Endothelial cell of hepatic sinusoid (primary cell): ENCODE measurements around the gene UBA1.
"Not testable (repeated sequence)": the region's sequence is repeated elsewhere in the genome, so short reads cannot be mapped to it uniquely, and the experiment has no call there.

Experiments used
- in situ Hi-C: cut with HindIII; loops from 2 replicates; pipeline ENCODE4 v1.10.0; 2017; ENCODE audit warnings: low sequenced_read_pairs

The UBA1 gene

DNA sequence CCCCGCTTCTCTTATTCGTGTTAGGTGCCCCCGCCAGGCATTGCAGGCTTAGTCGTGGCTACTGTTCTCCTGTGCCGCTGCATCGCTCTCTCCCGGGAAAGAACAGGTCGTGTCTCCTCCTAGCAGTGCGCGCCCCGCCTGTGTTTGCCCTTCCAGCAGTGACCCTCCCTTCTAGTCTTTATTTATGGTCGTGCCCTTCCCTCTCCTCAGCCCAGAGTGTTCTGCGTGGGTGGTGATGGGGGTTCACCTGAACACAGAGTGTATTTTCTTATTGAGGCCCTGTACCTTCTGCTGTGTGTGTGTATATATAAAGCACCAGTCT is 54.3 kb downstream of the UBA1 start:
- in situ Hi-C loops = no loop called here

DNA sequence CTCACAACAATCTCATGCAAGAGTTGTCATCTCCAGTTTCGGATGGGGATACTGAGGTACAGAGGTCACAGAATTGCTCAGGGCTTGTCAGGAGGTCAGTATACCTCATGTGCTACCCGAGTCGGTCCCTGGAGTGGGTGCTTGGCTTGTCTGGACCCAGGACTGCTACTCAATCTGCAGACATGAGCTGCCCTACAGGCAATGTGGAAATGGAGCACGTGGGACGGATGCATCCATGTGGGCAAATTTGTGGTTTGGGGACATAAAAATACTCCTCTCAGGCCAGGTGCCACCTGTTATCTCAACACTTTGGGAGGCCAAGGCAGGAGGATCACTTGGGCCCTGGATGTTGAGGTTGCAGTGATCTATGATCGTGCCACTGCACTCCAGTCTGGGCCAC is 54.9 kb downstream of the UBA1 start:
- in situ Hi-C loops = no loop called here

GRCh38 chrX:47250017-47250347 is 56.4 kb downstream of the UBA1 start:
- in situ Hi-C loops = no loop called here

DNA sequence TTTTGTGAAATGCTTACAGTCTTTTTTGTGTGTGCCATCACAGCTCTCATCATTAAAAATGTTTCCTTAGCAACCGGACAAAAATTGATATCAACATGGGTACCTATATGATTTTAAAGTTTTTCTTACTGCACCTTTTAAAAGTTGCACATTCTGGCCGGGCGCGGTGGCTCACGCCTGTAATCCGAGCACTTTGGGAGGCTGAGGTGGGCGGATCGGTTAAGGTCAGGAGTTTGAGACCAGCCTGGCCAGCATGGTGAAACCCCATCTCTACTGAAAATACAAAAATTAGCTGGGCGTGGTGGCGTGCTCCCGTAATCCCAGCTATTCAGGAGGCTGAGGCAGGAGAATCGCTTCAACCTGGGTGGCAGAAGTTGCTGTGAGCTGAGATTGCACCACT is 64.0 kb downstream of the UBA1 start:
- in situ Hi-C loops = not testable (repeated sequence)
